A172 (cell line): ENCODE measurements around the gene CLSTN2. TPM values are rescaled to one million over a fixed set of nuclear protein-coding genes. Genes with fewer than 3 reads are reported as not detected.

Source experiments
- DNase-seq: peaks from one replicate; pipeline ENCODE4 v3.0.0-alpha.2; 2015; ENCODE audit warnings: low spot score
- total RNA-seq: library from RNA; depleted of rRNA; stranded (reverse); fragments of >200 nt; shearing (Covaris generic); gene quantifications from 2 replicates; pipeline ENCODE4 v1.2.3, GENCODE V29; 2014

The CLSTN2 gene
- total RNA-seq, 1 experiment from 2014 or later: 1.1 TPM

GRCh38 chr3:140378571-140379340 is 443.8 kb downstream of the CLSTN2 start:
- no peak for DNase-seq

GRCh38 chr3:140384028-140384771 is 449.2 kb downstream of the CLSTN2 start:
- DNase-seq: no peak

GRCh38 chr3:140384876-140385275 is 449.9 kb downstream of the CLSTN2 start:
- no peak for DNase-seq

- no peak for DNase-seq
These were observed 451.5 kb downstream of the CLSTN2 start for GRCh38 chr3:140386357-140387100.

GRCh38 chr3:140387244-140387643 is 452.3 kb downstream of the CLSTN2 start:
- DNase-seq: no peak

- DNase-seq: no peak
These were observed 453.4 kb downstream of the CLSTN2 start for GRCh38 chr3:140388202-140388922.

GRCh38 chr3:140391061-140391460 is 456.1 kb downstream of the CLSTN2 start:
- no peak for DNase-seq

- DNase-seq: no peak
These were observed 459.6 kb downstream of the CLSTN2 start for GRCh38 chr3:140394488-140395133.

- DNase-seq: no peak
These were observed 460.4 kb downstream of the CLSTN2 start for GRCh38 chr3:140395134-140396075.

GRCh38 chr3:140396110-140396509 is 461.1 kb downstream of the CLSTN2 start:
- DNase-seq: no peak

GRCh38 chr3:140397847-140398246 is 462.9 kb downstream of the CLSTN2 start:
- no peak for DNase-seq

- DNase-seq: no peak
These were observed 463.4 kb downstream of the CLSTN2 start for GRCh38 chr3:140398387-140398786.

GRCh38 chr3:140399871-140400270 is 464.9 kb downstream of the CLSTN2 start:
- no peak for DNase-seq

- DNase-seq: no peak
These were observed 468.1 kb downstream of the CLSTN2 start for GRCh38 chr3:140403079-140403478.

- DNase-seq: no peak
These were observed 468.6 kb downstream of the CLSTN2 start for GRCh38 chr3:140403608-140404007.

- peak; percentile 39 for DNase-seq
These were observed 471.7 kb downstream of the CLSTN2 start for GRCh38 chr3:140406655-140407054.

- DNase-seq: no peak
These were observed 473.3 kb downstream of the CLSTN2 start for GRCh38 chr3:140408252-140408651.

GRCh38 chr3:140416666-140417065 is 481.7 kb downstream of the CLSTN2 start:
- DNase-seq: no peak

GRCh38 chr3:140420621-140421357 is 485.8 kb downstream of the CLSTN2 start:
- DNase-seq: peak; percentile 84
